ENCODE results near the gene SCUBE1.

GRCh38 chr22:43230571-43230970, 112.6 kb downstream of the SCUBE1 start:
- TF ChIP-seq YY1 (IDR thresholded peaks at IDR 0.05; ENCODE audit: insufficient read depth, insufficient read length) (no peak), ZNF274 (IDR thresholded peaks at IDR 0.05; ENCODE audit: low read depth, low read length) (no peak), SUZ12 (IDR thresholded peaks at IDR 0.05; ENCODE audit: extremely low read depth, insufficient read depth, insufficient read length) (no peak)
